Measurements from ENCODE around the gene CACNA1E.

DNA sequence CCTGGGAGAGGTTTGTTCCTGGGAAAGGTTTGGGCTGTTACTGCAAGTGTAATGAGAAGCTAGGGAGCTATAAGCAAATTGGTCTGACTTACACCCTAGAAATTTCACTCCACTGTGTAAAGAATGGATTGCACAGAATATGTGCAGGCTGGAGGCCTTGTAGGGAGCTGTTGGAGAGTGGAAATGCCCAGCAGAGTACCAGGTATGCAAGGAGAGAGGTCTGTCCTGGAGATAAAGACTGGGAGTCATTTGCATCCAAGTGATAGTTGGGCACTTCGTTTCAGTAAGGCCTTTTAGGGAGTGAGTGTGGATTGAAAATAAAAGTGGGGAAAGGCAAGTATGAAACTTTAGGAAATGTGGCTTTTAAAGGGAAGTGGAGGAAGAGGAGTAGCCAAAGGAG is 75.8 kb downstream of the CACNA1E start:
- no peak for TF ChIP-seq ZNF317 (CRISPR knock-in tag; IDR thresholded peaks at IDR 0.05)
- TF ChIP-seq ZNF576 (CRISPR knock-in tag; IDR thresholded peaks at IDR 0.05): no peak
- TF ChIP-seq, protein P1, sequence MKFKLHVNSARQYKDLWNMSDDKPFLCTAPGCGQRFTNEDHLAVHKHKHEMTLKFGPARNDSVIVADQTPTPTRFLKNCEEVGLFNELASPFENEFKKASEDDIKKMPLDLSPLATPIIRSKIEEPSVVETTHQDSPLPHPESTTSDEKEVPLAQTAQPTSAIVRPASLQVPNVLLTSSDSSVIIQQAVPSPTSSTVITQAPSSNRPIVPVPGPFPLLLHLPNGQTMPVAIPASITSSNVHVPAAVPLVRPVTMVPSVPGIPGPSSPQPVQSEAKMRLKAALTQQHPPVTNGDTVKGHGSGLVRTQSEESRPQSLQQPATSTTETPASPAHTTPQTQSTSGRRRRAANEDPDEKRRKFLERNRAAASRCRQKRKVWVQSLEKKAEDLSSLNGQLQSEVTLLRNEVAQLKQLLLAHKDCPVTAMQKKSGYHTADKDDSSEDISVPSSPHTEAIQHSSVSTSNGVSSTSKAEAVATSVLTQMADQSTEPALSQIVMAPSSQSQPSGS (CRISPR knock-in tag; IDR thresholded peaks at IDR 0.05): no peak
- TF ChIP-seq PHF21A (CRISPR knock-in tag; IDR thresholded peaks at IDR 0.05): no peak
- no peak for TF ChIP-seq ZNF747 (CRISPR knock-in tag; IDR thresholded peaks at IDR 0.05; ENCODE audit: borderline replicate concordance)
- TF ChIP-seq, protein P2, sequence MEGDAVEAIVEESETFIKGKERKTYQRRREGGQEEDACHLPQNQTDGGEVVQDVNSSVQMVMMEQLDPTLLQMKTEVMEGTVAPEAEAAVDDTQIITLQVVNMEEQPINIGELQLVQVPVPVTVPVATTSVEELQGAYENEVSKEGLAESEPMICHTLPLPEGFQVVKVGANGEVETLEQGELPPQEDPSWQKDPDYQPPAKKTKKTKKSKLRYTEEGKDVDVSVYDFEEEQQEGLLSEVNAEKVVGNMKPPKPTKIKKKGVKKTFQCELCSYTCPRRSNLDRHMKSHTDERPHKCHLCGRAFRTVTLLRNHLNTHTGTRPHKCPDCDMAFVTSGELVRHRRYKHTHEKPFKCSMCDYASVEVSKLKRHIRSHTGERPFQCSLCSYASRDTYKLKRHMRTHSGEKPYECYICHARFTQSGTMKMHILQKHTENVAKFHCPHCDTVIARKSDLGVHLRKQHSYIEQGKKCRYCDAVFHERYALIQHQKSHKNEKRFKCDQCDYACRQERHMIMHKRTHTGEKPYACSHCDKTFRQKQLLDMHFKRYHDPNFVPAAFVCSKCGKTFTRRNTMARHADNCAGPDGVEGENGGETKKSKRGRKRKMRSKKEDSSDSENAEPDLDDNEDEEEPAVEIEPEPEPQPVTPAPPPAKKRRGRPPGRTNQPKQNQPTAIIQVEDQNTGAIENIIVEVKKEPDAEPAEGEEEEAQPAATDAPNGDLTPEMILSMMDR (CRISPR knock-in tag; IDR thresholded peaks at IDR 0.05): no peak
- no peak for TF ChIP-seq ZBTB21 (CRISPR knock-in tag; IDR thresholded peaks at IDR 0.05)
- TF ChIP-seq MAX (IDR thresholded peaks at IDR 0.05): no peak
- no peak for TF ChIP-seq FOXJ3 (CRISPR knock-in tag; IDR thresholded peaks at IDR 0.05; ENCODE audit: borderline replicate concordance)
- no peak for TF ChIP-seq POLR2AphosphoS2 (IDR thresholded peaks at IDR 0.05; ENCODE audit: low read depth, low read length)
- TF ChIP-seq, protein P3, sequence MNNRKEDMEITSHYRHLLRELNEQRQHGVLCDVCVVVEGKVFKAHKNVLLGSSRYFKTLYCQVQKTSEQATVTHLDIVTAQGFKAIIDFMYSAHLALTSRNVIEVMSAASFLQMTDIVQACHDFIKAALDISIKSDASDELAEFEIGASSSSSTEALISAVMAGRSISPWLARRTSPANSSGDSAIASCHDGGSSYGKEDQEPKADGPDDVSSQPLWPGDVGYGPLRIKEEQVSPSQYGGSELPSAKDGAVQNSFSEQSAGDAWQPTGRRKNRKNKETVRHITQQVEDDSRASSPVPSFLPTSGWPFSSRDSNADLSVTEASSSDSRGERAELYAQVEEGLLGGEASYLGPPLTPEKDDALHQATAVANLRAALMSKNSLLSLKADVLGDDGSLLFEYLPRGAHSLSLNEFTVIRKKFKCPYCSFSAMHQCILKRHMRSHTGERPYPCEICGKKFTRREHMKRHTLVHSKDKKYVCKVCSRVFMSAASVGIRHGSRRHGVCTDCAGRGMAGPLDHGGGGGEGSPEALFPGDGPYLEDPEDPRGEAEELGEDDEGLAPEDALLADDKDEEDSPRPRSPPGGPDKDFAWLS (CRISPR knock-in tag; IDR thresholded peaks at IDR 0.05; ENCODE audit: borderline replicate concordance): no peak
- no peak for TF ChIP-seq ZNF333 (CRISPR knock-in tag; IDR thresholded peaks at IDR 0.05; ENCODE audit: borderline replicate concordance)

All from HepG2 (cell line).